Neural crest cell (in vitro differentiated cells): ENCODE measurements around the gene PPP1R1B. TPM values are rescaled to one million over a fixed set of nuclear protein-coding genes. Genes with fewer than 3 reads are reported as not detected.

ENCODE experiments used
- DNase-seq: peaks from one replicate; pipeline ENCODE4 v3.0.0; 2021; ENCODE audit warnings: low read depth, mixed read lengths, low spot score
- H3K27ac Mint-ChIP-seq: one replicate; pipeline ENCODE4 v1.8.0; 2021; ENCODE audit warnings: mild to moderate bottlenecking, mixed read lengths; ENCODE audit not compliant: unreplicated experiment
- H3K27me3 Mint-ChIP-seq: 2 replicates; pipeline ENCODE4 v1.8.0; 2021; ENCODE audit warnings: low read depth, mild to moderate bottlenecking, mixed read lengths
- H3K36me3 Mint-ChIP-seq: 2 replicates; pipeline ENCODE4 v1.8.0; 2021; ENCODE audit warnings: low read depth, mild to moderate bottlenecking, mixed read lengths
- H3K4me1 Mint-ChIP-seq: 2 replicates; pipeline ENCODE4 v1.8.0; 2021; ENCODE audit warnings: mixed read lengths
- H3K4me3 Mint-ChIP-seq: one replicate; pipeline ENCODE4 v1.8.0; 2021; ENCODE audit warnings: mild to moderate bottlenecking, mixed read lengths
- H3K9me3 Mint-ChIP-seq: 2 replicates; pipeline ENCODE4 v1.8.0; 2021; ENCODE audit warnings: mixed read lengths
- CTCF ChIP-seq: fragments of 200-600 bp; sonication (generic); conservative IDR thresholded peaks from 2 replicates; pipeline ENCODE4 v1.5.0; 2021; ENCODE audit warnings: antibody characterized with exemption, mild to moderate bottlenecking
- total RNA-seq: library from RNA; stranded (reverse); gene quantifications from 2 replicates; pipeline ENCODE4 v1.2.1, GENCODE V29; 2021

The PPP1R1B gene
- total RNA-seq, 1 donor from 2014 or later: not detected

GRCh38 chr17:39612291-39612894, 14.4 kb upstream of the PPP1R1B start:
- TF ChIP-seq CTCF: no peak
- no peak for DNase-seq
- Mint-ChIP-seq H3K4me1 (no peaks in the 10 kb centered on the region), H3K9me3 (no peaks in the 10 kb centered on the region), H3K27me3 (peaks cover 96% of the 10 kb centered on the region), H3K36me3 (no peaks in the 10 kb centered on the region), H3K4me3 (no peak overlapping the region), H3K27ac (no peak overlapping the region)

GRCh38 chr17:39612935-39613464, 13.8 kb upstream of the PPP1R1B start:
- H3K27ac Mint-ChIP-seq: no peak overlapping the region
- DNase-seq: no peak
- H3K9me3 Mint-ChIP-seq: no peaks in the 10 kb centered on the region
- H3K4me3 Mint-ChIP-seq: no peak overlapping the region
- H3K36me3 Mint-ChIP-seq: no peaks in the 10 kb centered on the region
- no peak for TF ChIP-seq CTCF
- peaks cover 93% of the 10 kb centered on the region for H3K27me3 Mint-ChIP-seq
- no peaks in the 10 kb centered on the region for H3K4me1 Mint-ChIP-seq

- H3K27ac Mint-ChIP-seq: no peak overlapping the region
- no peaks in the 10 kb centered on the region for H3K9me3 Mint-ChIP-seq
- no peak overlapping the region for H3K4me3 Mint-ChIP-seq
- no peak for TF ChIP-seq CTCF
- H3K27me3 Mint-ChIP-seq: peaks cover 93% of the 10 kb centered on the region
- H3K4me1 Mint-ChIP-seq: peaks cover 5% of the 10 kb centered on the region
- H3K36me3 Mint-ChIP-seq: no peaks in the 10 kb centered on the region
- no peak for DNase-seq
Measured at GRCh38 chr17:39614545-39615157, 12.1 kb upstream of the PPP1R1B start.

- no peak for TF ChIP-seq CTCF
- peaks cover 93% of the 10 kb centered on the region for H3K27me3 Mint-ChIP-seq
- no peaks in the 10 kb centered on the region for H3K36me3 Mint-ChIP-seq
- no peaks in the 10 kb centered on the region for H3K9me3 Mint-ChIP-seq
- peak overlapping the region; percentile 58 for H3K4me3 Mint-ChIP-seq
- no peak for DNase-seq
- no peak overlapping the region for H3K27ac Mint-ChIP-seq
- peaks cover 5% of the 10 kb centered on the region for H3K4me1 Mint-ChIP-seq
Measured at GRCh38 chr17:39615434-39615833, 11.3 kb upstream of the PPP1R1B start.

GRCh38 chr17:39617100-39617445, 9.7 kb upstream of the PPP1R1B start:
- no peaks in the 10 kb centered on the region for H3K9me3 Mint-ChIP-seq
- no peak for TF ChIP-seq CTCF
- no peaks in the 10 kb centered on the region for H3K36me3 Mint-ChIP-seq
- no peak for DNase-seq
- no peak overlapping the region for H3K27ac Mint-ChIP-seq
- H3K27me3 Mint-ChIP-seq: peaks cover 92% of the 10 kb centered on the region
- peaks cover 8% of the 10 kb centered on the region for H3K4me1 Mint-ChIP-seq
- peak overlapping the region; percentile 56 for H3K4me3 Mint-ChIP-seq
